Fibroblast of skin of left quadriceps (primary cell): ENCODE measurements around the gene CD3G.

ENCODE experiments used
- DNase-seq, 2 experiments: peaks; one replicate each; pipeline ENCODE4 v3.0.0-alpha.2; 2013; ENCODE audit warnings: low read depth in 2 of 2

The CD3G gene

GRCh38 chr11:118325283-118325682 is 18.9 kb upstream of the CD3G start:
- DNase-seq, result no peak

GRCh38 chr11:118328745-118329144 is 15.4 kb upstream of the CD3G start:
- no peak for DNase-seq

GRCh38 chr11:118334745-118335144 is 9.4 kb upstream of the CD3G start:
- DNase-seq, result no peak

DNA sequence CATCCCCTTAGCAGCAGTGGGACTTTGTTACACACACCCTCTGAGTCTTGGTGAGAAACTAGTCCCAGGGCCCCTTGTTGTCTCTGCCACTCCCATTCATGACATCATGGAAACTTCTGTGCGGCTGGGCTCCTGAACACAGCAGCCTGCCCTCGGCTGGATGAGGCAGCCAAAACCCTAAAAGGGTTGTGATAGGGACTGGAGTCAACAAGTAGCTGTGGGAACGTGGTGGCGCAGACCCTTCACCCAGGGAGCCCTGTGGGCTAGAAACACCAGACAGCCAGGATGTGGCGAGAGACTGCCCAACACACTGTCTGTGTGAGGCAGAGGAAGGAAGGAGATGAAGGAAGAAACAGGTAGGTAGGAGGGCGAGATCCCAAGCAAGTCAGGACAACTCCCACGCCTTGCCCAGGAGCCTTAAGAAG is 5.5 kb upstream of the CD3G start:
- no peak for DNase-seq

GRCh38 chr11:118339281-118339961 is 4.7 kb upstream of the CD3G start:
- no peak for DNase-seq

DNA sequence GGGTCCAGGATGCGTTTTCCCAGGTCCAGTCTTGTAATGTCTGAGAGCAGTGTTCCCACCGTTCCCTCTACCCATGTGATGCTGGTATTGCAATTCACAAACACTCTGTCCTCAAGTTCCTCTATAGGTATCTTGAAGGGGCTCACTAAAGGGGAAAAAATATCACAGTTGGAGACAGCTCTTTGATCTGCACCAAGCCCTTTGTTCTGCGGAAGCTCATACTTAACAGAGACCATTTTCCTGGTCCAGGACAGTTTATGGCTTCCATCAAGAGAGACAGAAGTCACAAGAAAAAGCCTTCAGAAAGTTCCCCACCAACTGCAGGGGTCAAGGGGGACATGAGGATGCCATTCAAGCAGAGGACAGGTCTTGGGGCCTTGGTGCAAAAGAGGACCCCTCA is 3.7 kb upstream of the CD3G start:
- no peak for DNase-seq

DNA sequence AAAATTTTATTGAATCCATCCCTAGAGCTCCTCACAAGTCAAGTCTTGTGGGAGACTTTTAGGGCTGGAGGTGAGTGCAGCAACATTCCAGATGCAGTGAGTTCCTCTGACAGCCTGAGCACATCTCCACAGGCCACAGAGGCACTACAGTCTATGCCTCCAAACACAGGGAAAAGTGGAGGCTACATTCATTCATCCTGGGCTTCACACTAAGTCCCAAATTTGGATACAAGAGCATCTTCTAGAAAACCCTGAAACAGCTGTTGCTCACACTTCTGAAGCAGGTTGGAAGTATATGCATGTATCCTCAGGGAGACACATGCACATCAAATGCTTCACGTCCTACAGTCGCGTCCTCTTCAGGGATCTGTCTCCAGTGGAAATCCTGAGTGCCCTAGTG is 2.9 kb upstream of the CD3G start:
- no peak for DNase-seq

DNA sequence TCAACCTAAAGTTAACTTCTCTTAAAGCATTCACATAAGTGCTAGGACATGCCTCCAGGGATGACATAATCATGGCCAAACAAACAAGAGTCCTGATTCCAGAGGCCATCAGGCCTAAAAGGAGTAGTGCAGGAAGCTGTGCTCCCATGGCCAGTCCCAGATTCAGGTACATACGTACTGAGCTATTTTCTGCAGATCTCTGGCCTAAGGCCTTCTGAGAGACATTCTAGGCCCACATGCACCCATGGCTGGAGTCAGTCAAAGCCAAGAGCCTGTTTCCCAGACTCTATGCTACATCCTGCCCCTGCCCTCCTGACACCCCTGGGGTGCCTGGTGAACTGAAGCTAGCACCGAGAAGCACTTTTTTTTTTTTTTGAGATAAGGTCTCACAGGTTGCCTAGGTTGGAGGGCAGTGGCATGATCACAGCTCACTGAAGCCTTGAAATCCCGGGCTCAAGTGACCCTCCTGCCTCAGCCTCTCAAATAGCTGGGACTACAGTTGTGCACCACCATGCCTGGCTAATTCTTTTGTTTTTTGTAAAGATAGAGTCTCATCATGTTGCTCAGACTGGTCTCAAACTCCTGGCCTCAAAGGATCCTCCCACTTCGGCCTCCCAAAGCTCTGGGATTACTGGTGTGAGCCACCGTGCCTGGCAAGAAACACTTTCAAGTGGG is 2.2 kb upstream of the CD3G start:
- DNase-seq, result no peak

GRCh38 chr11:118342503-118343161 is 1.5 kb upstream of the CD3G start, which contains the start of gene CD3D:
CD3D (minus strand) TSS chr11:118342705; CDS start chr11:118342607, 98 bp downstream.
- DNase-seq, result no peak

DNA sequence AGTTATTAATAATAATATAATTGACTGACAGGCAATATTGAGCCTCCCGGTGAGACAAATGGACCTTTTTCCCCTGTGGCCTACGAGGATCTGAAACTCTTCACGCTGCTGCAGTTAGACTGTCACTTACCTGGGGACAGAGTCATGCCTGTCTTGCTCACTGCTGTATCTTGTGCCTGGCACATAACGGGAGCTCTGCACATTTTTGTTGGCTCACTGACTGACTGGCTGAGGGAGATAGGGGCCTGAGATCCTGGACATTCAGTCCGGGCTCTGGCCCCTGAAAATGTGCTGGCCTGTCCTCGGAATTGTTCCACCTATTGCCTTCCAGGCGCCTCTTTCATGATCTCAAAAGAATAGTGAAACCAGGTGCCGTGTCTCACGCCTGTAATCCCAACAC is 896 bp upstream of the CD3G start:
- no peak for DNase-seq

GRCh38 chr11:118349475-118349874 is 5.3 kb downstream of the CD3G start:
- no peak for DNase-seq

- no peak for DNase-seq
These were observed 9.1 kb downstream of the CD3G start for GRCh38 chr11:118353084-118353710.

- DNase-seq, result no peak
These were observed 13.9 kb downstream of the CD3G start for GRCh38 chr11:118358071-118358470.

GRCh38 chr11:118359295-118359958 is 15.3 kb downstream of the CD3G start, which contains the start of gene UBE4A:
UBE4A (plus strand) TSS chr11:118359600; CDS start chr11:118365081, 5,481 bp downstream.
- DNase-seq, result peak; percentile 81 to 82

DNA sequence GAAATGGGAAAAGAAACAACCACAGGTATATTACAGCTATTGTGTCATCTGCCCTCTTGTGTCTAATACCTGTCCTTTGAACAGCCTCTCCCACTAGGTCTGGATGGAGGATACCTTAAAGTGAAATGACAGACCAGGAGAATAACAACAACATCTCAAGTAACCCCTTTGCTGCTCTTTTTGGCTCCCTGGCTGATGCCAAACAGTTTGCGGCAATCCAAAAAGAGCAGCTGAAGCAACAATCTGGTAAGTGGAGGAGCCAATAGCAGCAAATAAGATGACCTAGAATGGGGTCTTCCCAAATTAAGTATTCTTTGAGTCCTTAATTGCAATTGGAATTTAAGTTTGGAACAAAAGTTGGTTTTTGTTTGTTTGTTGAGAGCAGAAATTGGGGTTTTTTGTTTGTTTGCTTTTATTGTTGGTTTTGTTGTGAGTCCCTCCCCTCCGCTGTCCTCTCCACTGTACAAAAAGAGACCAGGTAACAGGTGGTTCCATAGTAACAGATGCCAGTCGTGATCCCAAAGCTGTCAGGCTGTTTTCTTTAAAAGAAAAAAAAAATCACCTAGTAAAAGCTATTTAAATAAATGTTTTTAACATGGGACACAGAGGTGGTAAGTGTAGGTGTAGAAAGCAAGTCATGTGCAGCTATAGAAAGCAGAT is 20.9 kb downstream of the CD3G start:
- DNase-seq, result no peak

DNA sequence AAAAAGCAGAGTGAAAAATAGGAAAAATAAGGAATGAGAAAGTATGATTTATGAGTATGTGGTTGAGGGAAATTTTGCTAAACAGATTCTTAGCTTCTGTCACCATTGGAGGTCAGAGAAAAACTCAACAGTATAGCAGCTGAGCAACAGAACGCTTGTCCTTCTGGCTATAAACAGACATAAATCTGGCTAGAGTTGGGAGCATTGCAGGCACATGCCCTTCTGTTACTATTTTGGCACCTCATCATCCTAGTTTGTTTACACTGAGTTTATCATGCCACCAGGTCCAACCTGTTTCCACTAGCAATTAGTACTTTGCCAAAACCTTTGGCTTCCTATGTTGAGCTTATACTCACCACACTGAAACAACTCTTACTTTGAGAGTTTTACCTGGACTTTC is 22.1 kb downstream of the CD3G start:
- DNase-seq, result no peak

DNA sequence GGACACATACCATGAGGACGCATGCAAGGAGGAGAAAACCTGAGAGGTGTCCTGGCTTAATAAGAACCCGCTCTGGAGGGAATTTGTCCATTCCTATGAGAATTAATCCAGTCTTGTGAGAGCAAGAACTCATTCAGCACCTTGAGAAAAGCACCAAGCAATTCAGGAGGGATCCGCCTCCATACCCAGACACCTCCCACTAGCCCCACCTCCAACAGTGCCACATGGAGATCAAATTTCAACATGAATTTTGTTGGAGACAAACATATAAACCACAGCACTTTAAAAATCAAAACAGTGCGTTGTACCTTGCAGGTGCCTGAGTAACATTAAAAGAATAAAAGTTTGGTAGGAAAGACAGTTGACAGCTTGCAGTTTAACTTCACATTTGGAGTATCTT is 26.6 kb downstream of the CD3G start:
- no peak for DNase-seq

DNA sequence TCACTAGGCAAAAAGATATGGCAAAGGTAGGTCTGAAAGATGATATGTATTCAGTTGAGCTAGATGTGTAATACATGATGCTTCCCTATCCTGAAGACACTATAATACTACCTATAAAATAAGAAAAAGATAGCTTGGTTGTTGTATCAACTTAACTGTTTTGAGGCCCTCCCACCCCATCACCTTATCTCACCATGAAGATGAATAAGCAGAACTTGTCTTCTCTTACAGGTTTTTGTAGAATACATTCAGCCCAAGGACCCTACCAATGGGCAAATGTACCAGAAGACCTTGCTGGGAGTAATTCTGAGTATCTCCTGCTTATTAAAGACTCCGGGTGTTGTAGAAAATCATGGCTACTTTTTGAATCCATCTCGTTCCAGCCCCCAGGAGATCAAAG is 29.1 kb downstream of the CD3G start:
- DNase-seq, result no peak

DNA sequence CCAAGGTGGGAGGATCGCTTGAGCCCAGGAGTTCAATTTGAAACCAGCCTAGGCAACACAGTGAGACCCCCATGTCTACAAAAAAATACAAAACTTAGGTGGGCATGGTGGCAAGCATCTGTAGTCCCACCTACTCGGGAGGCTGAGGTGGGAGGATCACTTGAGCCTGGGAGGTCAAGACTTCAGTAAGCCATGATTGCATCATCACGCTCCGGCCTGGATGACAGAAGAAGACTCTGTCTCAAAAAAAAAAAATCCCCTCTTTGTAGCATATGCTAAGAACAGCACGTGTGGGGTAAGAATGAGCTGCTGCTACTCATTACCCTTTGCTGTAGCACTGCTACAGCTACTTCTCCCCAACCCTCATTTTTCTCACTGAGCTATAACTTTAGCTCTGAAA is 29.7 kb downstream of the CD3G start:
- DNase-seq, result no peak

DNA sequence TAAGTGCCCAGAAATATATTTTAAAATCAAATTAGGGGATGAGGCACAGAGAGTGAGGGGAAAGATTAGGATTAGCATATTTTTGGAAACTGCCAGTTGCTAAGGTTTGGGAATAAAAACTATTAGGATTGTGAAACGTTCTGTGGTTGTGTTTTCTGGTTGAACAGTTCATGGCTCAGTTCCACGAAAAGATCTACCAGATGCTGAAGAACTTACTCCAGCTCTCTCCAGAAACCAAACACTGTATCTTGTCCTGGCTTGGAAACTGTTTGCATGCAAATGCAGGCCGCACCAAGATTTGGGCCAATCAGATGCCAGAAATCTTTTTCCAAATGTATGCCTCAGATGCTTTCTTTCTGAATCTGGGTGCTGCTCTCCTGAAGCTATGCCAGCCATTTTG is 30.6 kb downstream of the CD3G start:
- DNase-seq, result no peak

DNA sequence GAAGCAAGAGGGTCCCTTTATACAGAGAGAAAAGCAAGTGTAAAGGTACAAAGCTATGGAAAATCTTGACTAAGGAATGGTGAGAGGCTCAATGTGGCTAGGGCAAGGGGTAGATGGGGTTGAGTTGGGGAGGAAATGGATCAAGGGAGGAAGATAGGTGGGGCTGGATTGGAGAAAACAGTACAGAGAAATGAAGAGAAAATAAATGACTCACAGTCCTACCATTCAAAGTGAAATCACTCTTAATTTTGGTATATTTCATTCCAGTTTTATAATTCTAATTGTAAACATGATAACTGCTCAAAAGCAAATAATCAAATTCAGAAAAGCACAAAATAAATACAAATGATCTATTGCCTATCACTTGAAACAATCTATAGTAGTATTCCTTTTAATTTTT is 31.8 kb downstream of the CD3G start:
- DNase-seq, result no peak
